Measurements from ENCODE around the gene VASH1.

Gene VASH1

DNA sequence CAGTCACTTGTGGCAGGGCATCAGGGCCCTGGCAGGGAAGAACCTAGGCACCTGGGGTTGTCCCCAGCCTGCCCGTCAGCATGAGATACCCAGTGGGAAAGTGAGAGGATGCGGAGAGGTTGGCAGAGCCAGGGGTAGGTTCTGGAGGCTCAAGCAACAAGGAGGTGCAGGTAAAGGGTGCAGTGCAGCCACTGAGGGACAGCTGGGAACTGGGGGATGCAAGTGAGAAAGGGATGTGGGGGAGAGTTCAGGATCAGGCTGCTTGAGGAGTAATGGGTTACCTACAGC lies 18.7 kb downstream of the VASH1 start:
- Histone ChIP-seq H3K79me1 (ENCODE audit: low read length) (no peaks in the 10 kb centered on the region), H2BK5ac (ENCODE audit: low read length) (no peak overlapping the region), H3K4ac (ENCODE audit: low read depth, low read length) (no peak overlapping the region), H2BK120ac (ENCODE audit: low read depth, low read length) (no peak overlapping the region), H3K27ac (ENCODE audit: low read depth, low read length) (no peak overlapping the region), H3K36me3 (ENCODE audit: control insufficient read depth, insufficient read depth, low read length) (no peaks in the 10 kb centered on the region), H3K23ac (ENCODE audit: low read length) (no peak overlapping the region), H3K4me3 (ENCODE audit: low read length) (no peak overlapping the region), H3K9ac (ENCODE audit: low read length) (no peak overlapping the region), H3K18ac (ENCODE audit: low read length) (no peak overlapping the region), H3K4me1 (ENCODE audit: control insufficient read depth, low read depth, low read length) (peaks cover 10% of the 10 kb centered on the region), H3K56ac (ENCODE audit: low read length) (no peak overlapping the region), H3K27me3 (ENCODE audit: insufficient read depth, low read length, poor library complexity) (no peaks in the 10 kb centered on the region), H2AK5ac (ENCODE audit: low read length) (no peak overlapping the region), H3K4me2 (ENCODE audit: low read length) (no peak overlapping the region), H2BK15ac (replicated peaks; ENCODE audit: low read depth) (no peak overlapping the region), H3K79me2 (ENCODE audit: control insufficient read depth, insufficient read depth, low read length) (no peaks in the 10 kb centered on the region), H4K8ac (ENCODE audit: low read depth, low read length) (no peak overlapping the region), H4K5ac (ENCODE audit: low read length) (no peak overlapping the region)
- no CpG with 5 or more reads among the region's 2 CpGs for WGBS (ENCODE audit: extremely low coverage, insufficient coverage, low lambda C conversion rate)
- no peak for DNase-seq

DNA sequence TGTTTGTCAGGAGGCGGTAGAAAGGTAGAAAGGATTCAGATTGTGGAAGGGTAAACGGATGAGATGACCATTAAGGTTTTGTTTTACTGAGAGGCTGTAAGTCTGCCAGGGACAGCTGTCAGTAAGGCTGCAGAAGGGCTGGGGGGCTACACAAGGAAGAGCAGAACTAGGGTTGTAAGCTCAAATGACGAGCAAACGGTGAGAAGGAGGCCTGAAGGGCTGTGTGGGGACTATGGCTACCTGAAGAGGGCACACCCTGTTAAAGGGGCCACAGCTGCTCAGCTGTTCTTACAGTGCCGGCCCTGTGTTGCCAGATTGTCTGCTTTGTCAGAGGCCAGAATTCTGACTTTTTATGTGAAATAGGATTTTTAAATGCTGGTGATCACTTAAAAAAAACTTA lies 19.1 kb downstream of the VASH1 start:
- Histone ChIP-seq H3K9ac (ENCODE audit: low read length) (no peak overlapping the region), H2BK15ac (replicated peaks; ENCODE audit: low read depth) (no peak overlapping the region), H3K23ac (ENCODE audit: low read length) (no peak overlapping the region), H3K79me1 (ENCODE audit: low read length) (no peaks in the 10 kb centered on the region), H3K4me2 (ENCODE audit: low read length) (no peak overlapping the region), H3K4me1 (ENCODE audit: control insufficient read depth, low read depth, low read length) (peaks cover 10% of the 10 kb centered on the region), H3K4me3 (ENCODE audit: low read length) (no peak overlapping the region), H4K8ac (ENCODE audit: low read depth, low read length) (no peak overlapping the region), H2BK5ac (ENCODE audit: low read length) (no peak overlapping the region), H2BK120ac (ENCODE audit: low read depth, low read length) (no peak overlapping the region), H4K5ac (ENCODE audit: low read length) (no peak overlapping the region), H3K27me3 (ENCODE audit: insufficient read depth, low read length, poor library complexity) (no peaks in the 10 kb centered on the region), H3K56ac (ENCODE audit: low read length) (no peak overlapping the region), H3K4ac (ENCODE audit: low read depth, low read length) (no peak overlapping the region), H2AK5ac (ENCODE audit: low read length) (no peak overlapping the region), H3K36me3 (ENCODE audit: control insufficient read depth, insufficient read depth, low read length) (no peaks in the 10 kb centered on the region), H3K79me2 (ENCODE audit: control insufficient read depth, insufficient read depth, low read length) (no peaks in the 10 kb centered on the region), H3K18ac (ENCODE audit: low read length) (no peak overlapping the region), H3K27ac (ENCODE audit: low read depth, low read length) (no peak overlapping the region)
- no CpG with 5 or more reads among the region's 5 CpGs for WGBS (ENCODE audit: extremely low coverage, insufficient coverage, low lambda C conversion rate)
- DNase-seq: no peak

DNA sequence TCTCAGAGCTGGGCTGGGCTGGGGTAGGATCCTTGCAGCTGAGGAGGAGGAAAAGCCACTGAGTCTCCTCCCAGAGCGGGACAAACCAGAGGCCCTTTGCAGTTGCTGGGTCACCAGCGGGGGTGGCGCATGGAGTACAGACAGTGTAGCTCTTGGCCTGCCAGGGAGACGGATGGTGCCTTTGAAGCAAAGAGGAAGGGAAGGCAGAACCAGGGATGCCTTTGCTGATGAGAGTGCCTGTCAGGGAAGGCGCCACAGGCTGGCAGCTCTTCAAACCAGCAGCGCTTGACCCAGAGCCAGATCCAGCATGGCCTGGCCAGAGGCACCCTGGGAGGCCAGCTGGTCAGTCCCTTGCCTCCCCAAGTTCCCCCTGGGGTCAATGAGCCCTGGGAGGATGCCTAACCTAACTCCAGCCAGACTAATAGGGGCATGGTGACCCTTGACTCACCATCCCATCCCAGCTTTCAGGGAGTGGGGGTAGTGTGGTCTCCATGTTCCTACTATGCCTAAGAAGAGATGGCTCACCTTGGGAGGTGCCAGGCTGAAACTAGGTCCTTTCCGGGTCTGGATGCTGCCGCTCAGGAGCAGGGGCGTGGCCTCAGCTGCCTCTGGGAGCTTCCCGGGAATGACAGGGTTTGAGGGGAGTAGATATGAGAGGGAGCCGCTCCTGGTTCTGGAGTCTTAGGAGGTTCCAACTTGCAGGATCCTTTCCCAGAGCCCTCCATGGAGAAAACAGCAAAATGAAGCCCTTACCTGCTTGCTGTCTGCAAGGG lies 19.8 kb downstream of the VASH1 start:
- DNase-seq: no peak
- no CpG with 5 or more reads among the region's 11 CpGs for WGBS (ENCODE audit: extremely low coverage, insufficient coverage, low lambda C conversion rate)
- H3K27me3 ChIP-seq (ENCODE audit: insufficient read depth, low read length, poor library complexity): no peaks in the 10 kb centered on the region
- no peak overlapping the region for H4K8ac ChIP-seq (ENCODE audit: low read depth, low read length)
- H2BK5ac ChIP-seq (ENCODE audit: low read length): no peak overlapping the region
- no peak overlapping the region for H2BK120ac ChIP-seq (ENCODE audit: low read depth, low read length)
- no peak overlapping the region for H3K9ac ChIP-seq (ENCODE audit: low read length)
- no peak overlapping the region for H3K4me2 ChIP-seq (ENCODE audit: low read length)
- H3K56ac ChIP-seq (ENCODE audit: low read length): no peak overlapping the region
- no peaks in the 10 kb centered on the region for H3K79me2 ChIP-seq (ENCODE audit: control insufficient read depth, insufficient read depth, low read length)
- H3K4me3 ChIP-seq (ENCODE audit: low read length): no peak overlapping the region
- H3K27ac ChIP-seq (ENCODE audit: low read depth, low read length): no peak overlapping the region
- no peak overlapping the region for H2AK5ac ChIP-seq (ENCODE audit: low read length)
- H3K36me3 ChIP-seq (ENCODE audit: control insufficient read depth, insufficient read depth, low read length): no peaks in the 10 kb centered on the region
- peaks cover 10% of the 10 kb centered on the region for H3K4me1 ChIP-seq (ENCODE audit: control insufficient read depth, low read depth, low read length)
- H3K79me1 ChIP-seq (ENCODE audit: low read length): no peaks in the 10 kb centered on the region
- H2BK15ac ChIP-seq (replicated peaks; ENCODE audit: low read depth): no peak overlapping the region
- H3K4ac ChIP-seq (ENCODE audit: low read depth, low read length): no peak overlapping the region
- no peak overlapping the region for H3K23ac ChIP-seq (ENCODE audit: low read length)
- H3K18ac ChIP-seq (ENCODE audit: low read length): no peak overlapping the region
- no peak overlapping the region for H4K5ac ChIP-seq (ENCODE audit: low read length)

DNA sequence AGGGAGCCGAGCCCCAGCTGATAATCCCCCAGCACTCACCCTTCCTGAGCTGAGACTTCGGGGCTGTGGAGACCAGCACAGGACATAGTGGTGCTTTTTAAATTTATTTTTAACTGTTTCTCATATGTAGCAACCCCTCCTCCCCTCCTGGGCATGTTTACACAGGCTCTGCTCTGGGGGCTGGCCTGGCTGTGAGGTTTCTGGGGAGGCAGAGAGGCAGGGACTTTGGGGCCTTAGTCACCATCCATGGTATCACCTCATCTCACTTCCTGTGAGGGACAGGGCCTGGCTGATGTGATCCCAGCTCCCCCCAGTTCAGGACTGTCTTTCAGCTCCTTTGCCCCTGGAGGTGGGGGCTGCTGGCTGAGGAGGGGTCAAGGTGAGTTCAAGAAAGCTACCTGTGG lies 20.4 kb downstream of the VASH1 start:
- no peak overlapping the region for H3K4ac ChIP-seq (ENCODE audit: low read depth, low read length)
- no peak overlapping the region for H4K5ac ChIP-seq (ENCODE audit: low read length)
- no peak overlapping the region for H3K56ac ChIP-seq (ENCODE audit: low read length)
- H3K27me3 ChIP-seq (ENCODE audit: insufficient read depth, low read length, poor library complexity): no peaks in the 10 kb centered on the region
- no peak overlapping the region for H3K4me2 ChIP-seq (ENCODE audit: low read length)
- H3K4me3 ChIP-seq (ENCODE audit: low read length): no peak overlapping the region
- H3K23ac ChIP-seq (ENCODE audit: low read length): no peak overlapping the region
- H3K36me3 ChIP-seq (ENCODE audit: control insufficient read depth, insufficient read depth, low read length): no peaks in the 10 kb centered on the region
- H2BK15ac ChIP-seq (replicated peaks; ENCODE audit: low read depth): no peak overlapping the region
- no peak overlapping the region for H2BK120ac ChIP-seq (ENCODE audit: low read depth, low read length)
- H2AK5ac ChIP-seq (ENCODE audit: low read length): no peak overlapping the region
- no peak overlapping the region for H3K18ac ChIP-seq (ENCODE audit: low read length)
- H4K8ac ChIP-seq (ENCODE audit: low read depth, low read length): no peak overlapping the region
- DNase-seq: no peak
- no peak overlapping the region for H2BK5ac ChIP-seq (ENCODE audit: low read length)
- no peaks in the 10 kb centered on the region for H3K79me1 ChIP-seq (ENCODE audit: low read length)
- no peaks in the 10 kb centered on the region for H3K79me2 ChIP-seq (ENCODE audit: control insufficient read depth, insufficient read depth, low read length)
- H3K27ac ChIP-seq (ENCODE audit: low read depth, low read length): no peak overlapping the region
- peaks cover 10% of the 10 kb centered on the region for H3K4me1 ChIP-seq (ENCODE audit: control insufficient read depth, low read depth, low read length)
- WGBS (ENCODE audit: extremely low coverage, insufficient coverage, low lambda C conversion rate): no CpG with 5 or more reads among the region's 2 CpGs
- H3K9ac ChIP-seq (ENCODE audit: low read length): no peak overlapping the region

DNA sequence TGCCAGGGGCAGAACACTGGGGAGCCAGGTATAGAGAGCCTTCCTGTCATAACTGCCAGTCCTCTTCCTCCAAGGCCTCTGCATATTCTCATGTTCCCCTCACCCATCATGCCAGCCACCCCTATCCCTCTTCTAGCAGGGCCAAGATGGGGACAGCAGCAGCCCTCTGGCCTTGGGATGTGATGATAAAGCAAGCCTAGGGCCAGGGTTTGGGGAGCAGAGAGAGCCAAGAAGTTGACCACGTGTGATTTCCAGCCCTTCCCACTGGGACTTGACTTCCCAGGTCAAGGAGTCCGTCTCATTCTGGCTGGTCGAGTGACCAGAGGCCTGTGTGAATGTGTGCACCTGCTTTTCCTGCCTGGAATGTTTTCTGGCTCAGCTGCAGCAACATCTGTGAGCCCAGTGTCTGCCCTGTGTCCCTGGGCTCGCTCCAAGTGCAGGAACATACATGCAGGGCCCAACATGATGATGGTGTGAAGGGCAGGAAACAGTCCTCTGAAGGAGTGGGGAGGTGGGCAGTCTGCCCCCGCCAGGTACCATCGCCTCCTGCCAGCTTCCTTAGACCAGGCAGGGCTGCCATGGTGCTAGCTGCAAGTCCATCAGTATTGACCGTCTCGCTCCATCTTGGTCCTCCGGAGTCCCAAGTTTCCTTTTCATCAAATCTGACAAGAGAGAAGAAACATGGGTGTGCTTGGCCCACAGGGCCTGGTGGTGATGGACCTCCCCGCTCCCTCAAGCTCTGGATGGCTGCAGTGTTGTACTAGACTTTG lies 21.0 kb downstream of the VASH1 start:
- H3K4me3 ChIP-seq (ENCODE audit: low read length): no peak overlapping the region
- no peak overlapping the region for H4K8ac ChIP-seq (ENCODE audit: low read depth, low read length)
- no peak overlapping the region for H2BK5ac ChIP-seq (ENCODE audit: low read length)
- H3K79me2 ChIP-seq (ENCODE audit: control insufficient read depth, insufficient read depth, low read length): no peaks in the 10 kb centered on the region
- DNase-seq: no peak
- peaks cover 10% of the 10 kb centered on the region for H3K4me1 ChIP-seq (ENCODE audit: control insufficient read depth, low read depth, low read length)
- H3K23ac ChIP-seq (ENCODE audit: low read length): no peak overlapping the region
- no peak overlapping the region for H2AK5ac ChIP-seq (ENCODE audit: low read length)
- H3K27me3 ChIP-seq (ENCODE audit: insufficient read depth, low read length, poor library complexity): no peaks in the 10 kb centered on the region
- no peak overlapping the region for H3K9ac ChIP-seq (ENCODE audit: low read length)
- no peak overlapping the region for H2BK120ac ChIP-seq (ENCODE audit: low read depth, low read length)
- H3K27ac ChIP-seq (ENCODE audit: low read depth, low read length): no peak overlapping the region
- H3K4me2 ChIP-seq (ENCODE audit: low read length): no peak overlapping the region
- WGBS (ENCODE audit: extremely low coverage, insufficient coverage, low lambda C conversion rate): no CpG with 5 or more reads among the region's 10 CpGs
- no peaks in the 10 kb centered on the region for H3K79me1 ChIP-seq (ENCODE audit: low read length)
- no peak overlapping the region for H3K18ac ChIP-seq (ENCODE audit: low read length)
- H3K4ac ChIP-seq (ENCODE audit: low read depth, low read length): no peak overlapping the region
- no peak overlapping the region for H3K56ac ChIP-seq (ENCODE audit: low read length)
- no peak overlapping the region for H4K5ac ChIP-seq (ENCODE audit: low read length)
- H3K36me3 ChIP-seq (ENCODE audit: control insufficient read depth, insufficient read depth, low read length): no peaks in the 10 kb centered on the region
- H2BK15ac ChIP-seq (replicated peaks; ENCODE audit: low read depth): no peak overlapping the region
